ENCODE measurements around the gene MCF2L2.

The MCF2L2 gene

GRCh38 chr3:183287301-183287971, 141.0 kb downstream of the MCF2L2 start:
- DNase-seq = no peak

- peak; percentile 82 for DNase-seq
These were observed 142.5 kb downstream of the MCF2L2 start for GRCh38 chr3:183285828-183286457.

- no peak for DNase-seq
These were observed 143.1 kb downstream of the MCF2L2 start for GRCh38 chr3:183285318-183285717.

- DNase-seq = no peak
These were observed 143.8 kb downstream of the MCF2L2 start for GRCh38 chr3:183284570-183284969.

GRCh38 chr3:183283886-183284285, 144.5 kb downstream of the MCF2L2 start:
- no peak for DNase-seq

- DNase-seq = no peak
These were observed 147.2 kb downstream of the MCF2L2 start for GRCh38 chr3:183281126-183281797.

- no peak for DNase-seq
These were observed 149.0 kb downstream of the MCF2L2 start for GRCh38 chr3:183279371-183279770.

- DNase-seq = no peak
These were observed 149.8 kb downstream of the MCF2L2 start for GRCh38 chr3:183278479-183279088.

GRCh38 chr3:183277260-183277659, 151.2 kb downstream of the MCF2L2 start:
- no peak for DNase-seq

- DNase-seq = no peak
These were observed 152.5 kb downstream of the MCF2L2 start for GRCh38 chr3:183275937-183276336.

- DNase-seq = peak; percentile 87
These were observed 153.0 kb downstream of the MCF2L2 start for GRCh38 chr3:183275418-183275817.

- DNase-seq = no peak
These were observed 153.8 kb downstream of the MCF2L2 start for GRCh38 chr3:183274609-183275008.

- no peak for DNase-seq
These were observed 155.6 kb downstream of the MCF2L2 start for GRCh38 chr3:183272791-183273190.

GRCh38 chr3:183272142-183272541, 156.3 kb downstream of the MCF2L2 start:
- no peak for DNase-seq

GRCh38 chr3:183270344-183270743, 158.1 kb downstream of the MCF2L2 start:
- DNase-seq = no peak

GRCh38 chr3:183269345-183269744, 159.1 kb downstream of the MCF2L2 start:
- DNase-seq = no peak

GRCh38 chr3:183268366-183268765, 160.1 kb downstream of the MCF2L2 start:
- no peak for DNase-seq

- DNase-seq = no peak
These were observed 161.3 kb downstream of the MCF2L2 start for GRCh38 chr3:183267140-183267539.

GRCh38 chr3:183266454-183266853, 162.0 kb downstream of the MCF2L2 start:
- no peak for DNase-seq

- DNase-seq = no peak
These were observed 162.5 kb downstream of the MCF2L2 start for GRCh38 chr3:183265834-183266417.

- peak; percentile 70 for DNase-seq
These were observed 163.2 kb downstream of the MCF2L2 start for GRCh38 chr3:183265157-183265642.

GRCh38 chr3:183264268-183264667, 164.2 kb downstream of the MCF2L2 start:
- no peak for DNase-seq

- no peak for DNase-seq
These were observed 165.5 kb downstream of the MCF2L2 start for GRCh38 chr3:183262875-183263378.

Data from NCI-H2107 (cell line).